ENCODE results near the gene OR10V1.

DNA sequence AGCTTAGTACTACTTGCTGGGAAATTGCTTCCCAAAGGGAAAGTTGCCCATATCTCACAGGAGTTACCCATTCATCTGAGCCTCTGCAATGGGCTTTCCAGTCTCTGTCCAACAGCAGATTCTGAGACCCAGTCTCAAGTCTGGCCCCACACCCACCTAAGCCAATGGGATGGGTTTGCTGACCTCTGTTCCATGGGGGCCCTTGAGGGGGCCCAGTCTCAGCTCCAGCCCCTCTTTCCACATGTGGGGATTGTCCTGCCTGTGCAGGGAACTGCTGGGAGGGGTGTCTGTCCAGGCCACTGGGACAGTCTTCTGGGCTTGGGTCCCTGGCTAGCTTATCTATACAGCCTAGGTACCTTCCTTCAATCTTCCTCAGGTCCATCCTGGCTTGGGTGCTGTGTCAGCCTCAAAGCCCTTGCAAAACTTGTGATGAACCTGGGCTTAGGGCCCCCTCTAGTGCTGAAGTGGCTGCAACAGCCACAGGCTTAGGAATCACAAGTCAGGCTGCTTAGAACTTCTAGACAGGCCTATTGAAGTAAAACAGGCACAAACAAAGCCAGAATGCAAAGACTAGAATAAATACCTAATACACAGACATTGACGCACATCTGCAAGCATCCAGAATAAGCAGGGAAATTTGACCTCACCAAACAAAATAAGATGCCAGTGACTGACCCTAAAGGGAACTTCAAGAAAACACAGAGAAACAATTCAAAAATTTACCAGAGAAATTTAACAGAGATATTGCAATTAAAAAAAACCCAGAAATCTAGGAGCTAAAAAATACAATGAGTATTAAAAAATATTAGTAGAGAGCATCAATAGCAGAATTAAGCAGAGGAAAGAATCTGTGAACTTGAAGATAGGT, 33.1 kb downstream of the OR10V1 start:
- TF ChIP-seq, protein P1, sequence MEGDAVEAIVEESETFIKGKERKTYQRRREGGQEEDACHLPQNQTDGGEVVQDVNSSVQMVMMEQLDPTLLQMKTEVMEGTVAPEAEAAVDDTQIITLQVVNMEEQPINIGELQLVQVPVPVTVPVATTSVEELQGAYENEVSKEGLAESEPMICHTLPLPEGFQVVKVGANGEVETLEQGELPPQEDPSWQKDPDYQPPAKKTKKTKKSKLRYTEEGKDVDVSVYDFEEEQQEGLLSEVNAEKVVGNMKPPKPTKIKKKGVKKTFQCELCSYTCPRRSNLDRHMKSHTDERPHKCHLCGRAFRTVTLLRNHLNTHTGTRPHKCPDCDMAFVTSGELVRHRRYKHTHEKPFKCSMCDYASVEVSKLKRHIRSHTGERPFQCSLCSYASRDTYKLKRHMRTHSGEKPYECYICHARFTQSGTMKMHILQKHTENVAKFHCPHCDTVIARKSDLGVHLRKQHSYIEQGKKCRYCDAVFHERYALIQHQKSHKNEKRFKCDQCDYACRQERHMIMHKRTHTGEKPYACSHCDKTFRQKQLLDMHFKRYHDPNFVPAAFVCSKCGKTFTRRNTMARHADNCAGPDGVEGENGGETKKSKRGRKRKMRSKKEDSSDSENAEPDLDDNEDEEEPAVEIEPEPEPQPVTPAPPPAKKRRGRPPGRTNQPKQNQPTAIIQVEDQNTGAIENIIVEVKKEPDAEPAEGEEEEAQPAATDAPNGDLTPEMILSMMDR (conservative IDR thresholded peaks at IDR 0.05; ENCODE audit: low read depth, low read length), result peak; percentile 87
- TF ChIP-seq, protein P2, sequence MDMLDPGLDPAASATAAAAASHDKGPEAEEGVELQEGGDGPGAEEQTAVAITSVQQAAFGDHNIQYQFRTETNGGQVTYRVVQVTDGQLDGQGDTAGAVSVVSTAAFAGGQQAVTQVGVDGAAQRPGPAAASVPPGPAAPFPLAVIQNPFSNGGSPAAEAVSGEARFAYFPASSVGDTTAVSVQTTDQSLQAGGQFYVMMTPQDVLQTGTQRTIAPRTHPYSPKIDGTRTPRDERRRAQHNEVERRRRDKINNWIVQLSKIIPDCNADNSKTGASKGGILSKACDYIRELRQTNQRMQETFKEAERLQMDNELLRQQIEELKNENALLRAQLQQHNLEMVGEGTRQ (IDR thresholded peaks at IDR 0.05; ENCODE audit: low read depth, low read length), result no peak
- no peak for TF ChIP-seq POLR2A (IDR thresholded peaks at IDR 0.05; ENCODE audit: low read depth, low read length)
- peak; percentile 88 for TF ChIP-seq RAD21 (IDR thresholded peaks at IDR 0.05; ENCODE audit: low read length)
- TF ChIP-seq, protein P3, sequence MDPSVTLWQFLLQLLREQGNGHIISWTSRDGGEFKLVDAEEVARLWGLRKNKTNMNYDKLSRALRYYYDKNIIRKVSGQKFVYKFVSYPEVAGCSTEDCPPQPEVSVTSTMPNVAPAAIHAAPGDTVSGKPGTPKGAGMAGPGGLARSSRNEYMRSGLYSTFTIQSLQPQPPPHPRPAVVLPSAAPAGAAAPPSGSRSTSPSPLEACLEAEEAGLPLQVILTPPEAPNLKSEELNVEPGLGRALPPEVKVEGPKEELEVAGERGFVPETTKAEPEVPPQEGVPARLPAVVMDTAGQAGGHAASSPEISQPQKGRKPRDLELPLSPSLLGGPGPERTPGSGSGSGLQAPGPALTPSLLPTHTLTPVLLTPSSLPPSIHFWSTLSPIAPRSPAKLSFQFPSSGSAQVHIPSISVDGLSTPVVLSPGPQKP (IDR thresholded peaks at IDR 0.05; ENCODE audit: borderline replicate concordance, low read depth, low read length), result no peak
- TF ChIP-seq RCOR1 (IDR thresholded peaks at IDR 0.05; ENCODE audit: insufficient replicate concordance, low read length), result no peak
